Measurements from ENCODE around the gene FARSA. TPM values are rescaled to one million over a fixed set of nuclear protein-coding genes. Genes with fewer than 3 reads are reported as not detected.
"Not testable (repeated sequence)": the region's sequence is repeated elsewhere in the genome, so short reads cannot be mapped to it uniquely, and the experiment has no call there.

FARSA gene
- total RNA-seq, 1 donor from 2014 or later = 44.2 TPM

- peak in 1 of 2 donors; percentile 5 for TF ChIP-seq POLR2AphosphoS5 (IDR thresholded peaks at IDR 0.05; ENCODE audit: insufficient read depth in 1 of 2, low read depth in 1 of 2)
- H3K9me3 ChIP-seq; H3K27me3 ChIP-seq; intact Hi-C loops (cut with DNase I); DNase-seq (ENCODE audit: extremely low spot score in 2 of 2): not testable (repeated sequence)
- peaks cover 47% of the 10 kb centered on the region for H3K4me1 ChIP-seq
- H3K36me3 ChIP-seq = peaks cover 0 to 11% of the 10 kb centered on the region in 2 donors
- H3K27ac ChIP-seq = peak overlapping the region; percentile 89
- H3K4me3 ChIP-seq = peak overlapping the region; percentile 88 to 93
These were observed 24.0 kb upstream of the FARSA start for GRCh38 chr19:12957389-12957952.

- TF ChIP-seq CTCF (IDR thresholded peaks at IDR 0.05) = peak in 1 of 3 experiments; percentile 6
- TF ChIP-seq POLR2AphosphoS5 (IDR thresholded peaks at IDR 0.05; ENCODE audit: insufficient read depth in 1 of 2, low read depth in 1 of 2) = peak; percentile 7 to 61
- TF ChIP-seq POLR2A (IDR thresholded peaks at IDR 0.05) = peak in 1 of 2 donors; percentile 49
- H3K4me1 ChIP-seq = peaks cover 55% of the 10 kb centered on the region
- H3K27ac ChIP-seq = peak within 1 kb of the TSS; percentile 89
- H3K4me3 ChIP-seq = peak within 1 kb of the TSS; percentile 88 to 93
- no peaks in the 10 kb centered on the region for H3K9me3 ChIP-seq
- intact Hi-C loops (cut with DNase I) = no loop called here
- DNase-seq (ENCODE audit: extremely low spot score in 2 of 2) = no peak
- H3K27me3 ChIP-seq = no peaks in the 10 kb centered on the region
- peaks cover 0 to 18% of the 10 kb centered on the region in 2 donors for H3K36me3 ChIP-seq
These were observed 23.2 kb upstream of the FARSA start, which contains the start of gene GADD45GIP1 for GRCh38 chr19:12956446-12957388. Gene GADD45GIP1 (minus strand): TSS chr19:12957223. CDS start chr19:12957212, 11 bp downstream.

- Histone ChIP-seq H3K27ac (peak overlapping the region; percentile 89), H3K27me3 (no peaks in the 10 kb centered on the region), H3K9me3 (no peaks in the 10 kb centered on the region), H3K4me3 (peak overlapping the region; percentile 88 to 93), H3K36me3 (peaks cover 0 to 25% of the 10 kb centered on the region in 2 donors), H3K4me1 (peaks cover 55% of the 10 kb centered on the region)
- TF ChIP-seq POLR2AphosphoS5 (IDR thresholded peaks at IDR 0.05; ENCODE audit: insufficient read depth in 1 of 2, low read depth in 1 of 2) (no peak), POLR2A (IDR thresholded peaks at IDR 0.05) (no peak), CTCF (IDR thresholded peaks at IDR 0.05) (no peak)
- no peak for DNase-seq (ENCODE audit: extremely low spot score in 2 of 2)
- intact Hi-C loops (cut with DNase I) = loop anchor here (2.0 kb wide), 1 partner anchor 73 kb away; no protein-coding TSS in a partner anchor
These were observed 22.5 kb upstream of the FARSA start for GRCh38 chr19:12955996-12956395.

- intact Hi-C loops (cut with DNase I) = loop anchor here (2.0 kb wide), 1 partner anchor 73 kb away; no protein-coding TSS in a partner anchor
These were observed 22.1 kb upstream of the FARSA start for GRCh38 chr19:12955575-12955974.

GRCh38 chr19:12954612-12954962, 21.1 kb upstream of the FARSA start:
- DNase-seq (ENCODE audit: extremely low spot score in 2 of 2) = no peak
- peaks cover 55% of the 10 kb centered on the region for H3K4me1 ChIP-seq
- intact Hi-C loops (cut with DNase I) = loop anchor here (2.0 kb wide), 1 partner anchor 72 kb away; no protein-coding TSS in a partner anchor
- no peak overlapping the region for H3K4me3 ChIP-seq
- H3K27me3 ChIP-seq = no peaks in the 10 kb centered on the region
- TF ChIP-seq POLR2AphosphoS5 (IDR thresholded peaks at IDR 0.05; ENCODE audit: insufficient read depth in 1 of 2, low read depth in 1 of 2) (no peak), POLR2A (IDR thresholded peaks at IDR 0.05) (no peak), CTCF (IDR thresholded peaks at IDR 0.05) (no peak)
- H3K36me3 ChIP-seq = peaks cover 0 to 38% of the 10 kb centered on the region in 2 donors
- no peaks in the 10 kb centered on the region for H3K9me3 ChIP-seq
- H3K27ac ChIP-seq = no peak overlapping the region

More at GRCh38 chr19:12955575-12955974, 22.1 kb upstream of the FARSA start:
- peak overlapping the region; percentile 89 for H3K27ac ChIP-seq
- not testable (repeated sequence) for DNase-seq (ENCODE audit: extremely low spot score in 2 of 2); H3K27me3 ChIP-seq; H3K9me3 ChIP-seq
- peaks cover 0 to 29% of the 10 kb centered on the region in 2 donors for H3K36me3 ChIP-seq
- H3K4me3 ChIP-seq = peak overlapping the region in 1 of 2 donors; percentile 93
- peaks cover 55% of the 10 kb centered on the region for H3K4me1 ChIP-seq
